ENCODE measurements around the gene MMP2. TPM values are rescaled to one million over a fixed set of nuclear protein-coding genes. Genes with fewer than 3 reads are reported as not detected.

MMP2 gene
- total RNA-seq, 1 experiment from 2014 or later = 311 TPM

DNA sequence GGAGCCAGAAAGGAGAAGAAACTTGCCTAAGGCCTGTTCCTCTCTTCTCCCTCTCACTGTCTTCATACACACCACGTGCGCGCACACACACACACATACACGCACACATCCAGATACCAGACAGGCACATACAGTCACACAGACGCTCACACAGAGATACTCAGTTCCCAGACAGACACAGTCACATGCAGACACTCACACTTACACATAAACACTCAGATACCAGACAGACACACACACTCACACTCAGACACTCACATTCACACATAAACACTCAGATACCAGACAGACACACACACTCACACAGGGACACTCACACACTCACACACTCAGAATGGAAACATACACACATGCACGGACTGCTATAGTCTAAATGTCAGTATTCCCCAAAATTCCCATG lies 24.1 kb upstream of the MMP2 start:
- Histone ChIP-seq H3K9me3 (ENCODE audit: control insufficient read depth, insufficient read depth, low read depth, low read length) (no peaks in the 10 kb centered on the region), H3K36me3 (ENCODE audit: control insufficient read depth, insufficient read depth, low read length) (no peaks in the 10 kb centered on the region), H3K4me1 (ENCODE audit: control insufficient read depth, insufficient read depth, low read length) (no peaks in the 10 kb centered on the region), H3K27me3 (ENCODE audit: control insufficient read depth, insufficient read depth, low read length) (no peaks in the 10 kb centered on the region), H3K4me3 (ENCODE audit: low read depth in 2 of 2, low read length in 2 of 2) (no peak overlapping the region), H3K27ac (ENCODE audit: low read length) (no peak overlapping the region)
- in situ Hi-C loops (cut with HindIII; ENCODE audit: low pct_unique_long_range_greater_than_20kb, low sequenced_read_pairs) (no loop called here), intact Hi-C loops (cut with micrococcal nuclease; ENCODE audit: unreplicated experiment) (no loop called here)
- ChIA-PET POLR2A (no interaction called here), CTCF (no interaction called here)
- no peak for DNase-seq (ENCODE audit: low read depth, low spot score)
- ATAC-seq = no peak
- no TSS peak for BruUV-seq (replicated peaks)
- TF ChIP-seq SIN3A (IDR thresholded peaks at IDR 0.05; ENCODE audit: borderline replicate concordance, insufficient read depth, low read depth, low read length) = no peak
- TF ChIP-seq, protein P1, sequence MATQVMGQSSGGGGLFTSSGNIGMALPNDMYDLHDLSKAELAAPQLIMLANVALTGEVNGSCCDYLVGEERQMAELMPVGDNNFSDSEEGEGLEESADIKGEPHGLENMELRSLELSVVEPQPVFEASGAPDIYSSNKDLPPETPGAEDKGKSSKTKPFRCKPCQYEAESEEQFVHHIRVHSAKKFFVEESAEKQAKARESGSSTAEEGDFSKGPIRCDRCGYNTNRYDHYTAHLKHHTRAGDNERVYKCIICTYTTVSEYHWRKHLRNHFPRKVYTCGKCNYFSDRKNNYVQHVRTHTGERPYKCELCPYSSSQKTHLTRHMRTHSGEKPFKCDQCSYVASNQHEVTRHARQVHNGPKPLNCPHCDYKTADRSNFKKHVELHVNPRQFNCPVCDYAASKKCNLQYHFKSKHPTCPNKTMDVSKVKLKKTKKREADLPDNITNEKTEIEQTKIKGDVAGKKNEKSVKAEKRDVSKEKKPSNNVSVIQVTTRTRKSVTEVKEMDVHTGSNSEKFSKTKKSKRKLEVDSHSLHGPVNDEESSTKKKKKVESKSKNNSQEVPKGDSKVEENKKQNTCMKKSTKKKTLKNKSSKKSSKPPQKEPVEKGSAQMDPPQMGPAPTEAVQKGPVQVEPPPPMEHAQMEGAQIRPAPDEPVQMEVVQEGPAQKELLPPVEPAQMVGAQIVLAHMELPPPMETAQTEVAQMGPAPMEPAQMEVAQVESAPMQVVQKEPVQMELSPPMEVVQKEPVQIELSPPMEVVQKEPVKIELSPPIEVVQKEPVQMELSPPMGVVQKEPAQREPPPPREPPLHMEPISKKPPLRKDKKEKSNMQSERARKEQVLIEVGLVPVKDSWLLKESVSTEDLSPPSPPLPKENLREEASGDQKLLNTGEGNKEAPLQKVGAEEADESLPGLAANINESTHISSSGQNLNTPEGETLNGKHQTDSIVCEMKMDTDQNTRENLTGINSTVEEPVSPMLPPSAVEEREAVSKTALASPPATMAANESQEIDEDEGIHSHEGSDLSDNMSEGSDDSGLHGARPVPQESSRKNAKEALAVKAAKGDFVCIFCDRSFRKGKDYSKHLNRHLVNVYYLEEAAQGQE (IDR thresholded peaks at IDR 0.05; ENCODE audit: insufficient read depth in 1 of 2, low read depth in 2 of 2, low read length in 1 of 2) = no peak
- TF ChIP-seq TCF7L2 (IDR thresholded peaks at IDR 0.05; ENCODE audit: low read depth, low read length) = no peak
- TF ChIP-seq, protein P2, sequence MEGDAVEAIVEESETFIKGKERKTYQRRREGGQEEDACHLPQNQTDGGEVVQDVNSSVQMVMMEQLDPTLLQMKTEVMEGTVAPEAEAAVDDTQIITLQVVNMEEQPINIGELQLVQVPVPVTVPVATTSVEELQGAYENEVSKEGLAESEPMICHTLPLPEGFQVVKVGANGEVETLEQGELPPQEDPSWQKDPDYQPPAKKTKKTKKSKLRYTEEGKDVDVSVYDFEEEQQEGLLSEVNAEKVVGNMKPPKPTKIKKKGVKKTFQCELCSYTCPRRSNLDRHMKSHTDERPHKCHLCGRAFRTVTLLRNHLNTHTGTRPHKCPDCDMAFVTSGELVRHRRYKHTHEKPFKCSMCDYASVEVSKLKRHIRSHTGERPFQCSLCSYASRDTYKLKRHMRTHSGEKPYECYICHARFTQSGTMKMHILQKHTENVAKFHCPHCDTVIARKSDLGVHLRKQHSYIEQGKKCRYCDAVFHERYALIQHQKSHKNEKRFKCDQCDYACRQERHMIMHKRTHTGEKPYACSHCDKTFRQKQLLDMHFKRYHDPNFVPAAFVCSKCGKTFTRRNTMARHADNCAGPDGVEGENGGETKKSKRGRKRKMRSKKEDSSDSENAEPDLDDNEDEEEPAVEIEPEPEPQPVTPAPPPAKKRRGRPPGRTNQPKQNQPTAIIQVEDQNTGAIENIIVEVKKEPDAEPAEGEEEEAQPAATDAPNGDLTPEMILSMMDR (IDR thresholded peaks at IDR 0.05) = no peak
- TF ChIP-seq POLR2AphosphoS5 (IDR thresholded peaks at IDR 0.05; ENCODE audit: low read depth, low read length) = no peak

DNA sequence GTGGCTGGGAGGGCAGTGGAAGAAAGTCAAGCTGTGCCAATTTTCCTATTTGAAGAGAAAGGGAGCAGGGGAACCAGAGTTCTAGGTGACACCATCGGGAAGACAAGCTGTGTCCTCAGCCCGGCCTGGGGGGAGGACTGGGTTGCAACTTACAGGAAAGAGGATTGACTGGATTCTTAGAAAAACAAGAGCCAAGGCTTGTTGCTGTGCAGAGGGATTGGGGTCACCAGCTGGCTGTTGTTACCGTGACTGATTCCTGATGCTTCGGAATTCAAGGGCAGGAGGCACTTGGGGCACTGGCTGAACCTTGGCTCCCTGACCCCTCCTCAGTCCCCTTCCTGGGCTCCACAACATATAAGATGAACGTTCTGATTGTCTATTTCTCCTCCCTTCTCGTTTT lies 16.8 kb upstream of the MMP2 start:
- ATAC-seq (no peak), DNase-seq (ENCODE audit: low read depth, low spot score) (no peak)
- Histone ChIP-seq H3K27ac (ENCODE audit: low read length) (no peak overlapping the region), H3K36me3 (ENCODE audit: control insufficient read depth, insufficient read depth, low read length) (no peaks in the 10 kb centered on the region), H3K4me1 (ENCODE audit: control insufficient read depth, insufficient read depth, low read length) (peaks cover 8% of the 10 kb centered on the region), H3K27me3 (ENCODE audit: control insufficient read depth, insufficient read depth, low read length) (no peaks in the 10 kb centered on the region), H3K4me3 (ENCODE audit: low read depth in 2 of 2, low read length in 2 of 2) (no peak overlapping the region), H3K9me3 (ENCODE audit: control insufficient read depth, insufficient read depth, low read depth, low read length) (no peaks in the 10 kb centered on the region)
- intact Hi-C loops (cut with micrococcal nuclease; ENCODE audit: unreplicated experiment) (no loop called here), in situ Hi-C loops (cut with HindIII; ENCODE audit: low pct_unique_long_range_greater_than_20kb, low sequenced_read_pairs) (no loop called here)
- TF ChIP-seq, protein P2 (IDR thresholded peaks at IDR 0.05) = no peak
- TF ChIP-seq POLR2AphosphoS5 (IDR thresholded peaks at IDR 0.05; ENCODE audit: low read depth, low read length) (no peak), TCF7L2 (IDR thresholded peaks at IDR 0.05; ENCODE audit: low read depth, low read length) (no peak)
- POLR2A ChIA-PET = no interaction called here
- BruUV-seq (replicated peaks) = no TSS peak
- CTCF ChIA-PET = no interaction called here
